ENCODE results near the gene CD48. TPM values are rescaled to one million over a fixed set of nuclear protein-coding genes. Genes with fewer than 3 reads are reported as not detected.

The CD48 gene
- total RNA-seq, 1 donor from 2014 or later: not detected

- Mint-ChIP-seq H3K36me3 (ENCODE audit: unreplicated experiment) (no peaks in the 10 kb centered on the region), H3K27me3 (ENCODE audit: unreplicated experiment) (peaks cover 2% of the 10 kb centered on the region), H3K27ac (ENCODE audit: unreplicated experiment) (no peak overlapping the region), H3K4me3 (ENCODE audit: unreplicated experiment) (no peak overlapping the region), H3K9me3 (ENCODE audit: unreplicated experiment) (no peaks in the 10 kb centered on the region), H3K4me1 (ENCODE audit: low read depth, unreplicated experiment) (peaks cover 3% of the 10 kb centered on the region)
- no peak for TF ChIP-seq CTCF (IDR thresholded peaks at IDR 0.05; ENCODE audit: partially characterized antibody, unreplicated experiment)
- DNase-seq: no peak
Measured at GRCh38 chr1:160629286-160630210, 82.1 kb downstream of the CD48 start.

GRCh38 chr1:160628799-160629263 is 82.8 kb downstream of the CD48 start:
- H3K4me3 Mint-ChIP-seq (ENCODE audit: unreplicated experiment): no peak overlapping the region
- H3K36me3 Mint-ChIP-seq (ENCODE audit: unreplicated experiment): no peaks in the 10 kb centered on the region
- H3K27me3 Mint-ChIP-seq (ENCODE audit: unreplicated experiment): peaks cover 2% of the 10 kb centered on the region
- H3K27ac Mint-ChIP-seq (ENCODE audit: unreplicated experiment): no peak overlapping the region
- TF ChIP-seq CTCF (IDR thresholded peaks at IDR 0.05; ENCODE audit: partially characterized antibody, unreplicated experiment): no peak
- DNase-seq: no peak
- peaks cover 6% of the 10 kb centered on the region for H3K4me1 Mint-ChIP-seq (ENCODE audit: low read depth, unreplicated experiment)
- no peaks in the 10 kb centered on the region for H3K9me3 Mint-ChIP-seq (ENCODE audit: unreplicated experiment)

Other genes starting within 250 kb of the CD48 start
- gene SLAMF6, start 188.6 kb downstream of the CD48 start, total RNA-seq (ENCODE audit: unreplicated experiment): not detected
- not detected for gene CD84, start 132.3 kb downstream of the CD48 start, total RNA-seq (ENCODE audit: unreplicated experiment)
- not detected for gene SLAMF1, start 64.8 kb downstream of the CD48 start, total RNA-seq (ENCODE audit: unreplicated experiment)
- gene SLAMF7, start 27.4 kb upstream of the CD48 start, total RNA-seq (ENCODE audit: unreplicated experiment): not detected
- not detected for gene LY9, start 84.4 kb upstream of the CD48 start, total RNA-seq (ENCODE audit: unreplicated experiment)
- gene CD244, start 151.1 kb upstream of the CD48 start, total RNA-seq (ENCODE audit: unreplicated experiment): not detected
- not detected for gene ITLN1, start 173.4 kb upstream of the CD48 start, total RNA-seq (ENCODE audit: unreplicated experiment)
- not detected for gene ITLN2, start 243.0 kb upstream of the CD48 start, total RNA-seq (ENCODE audit: unreplicated experiment)

Measured in glutamatergic neuron (in vitro differentiated cells).